ENCODE results near the gene LRP10.

LRP10 gene

GRCh38 chr14:22866874-22867273, 4.7 kb upstream of the LRP10 start:
- DNase-seq, result no peak

GRCh38 chr14:22870811-22871223, 723 bp upstream of the LRP10 start:
- no peak for DNase-seq

- DNase-seq, result peak; percentile 66 to 82
Measured at GRCh38 chr14:22872033-22872832, 693 bp downstream of the LRP10 start.

- DNase-seq, result no peak
Measured at GRCh38 chr14:22872833-22873520, 1.4 kb downstream of the LRP10 start.

GRCh38 chr14:22875003-22875747, 3.6 kb downstream of the LRP10 start:
- DNase-seq, result no peak

DNA sequence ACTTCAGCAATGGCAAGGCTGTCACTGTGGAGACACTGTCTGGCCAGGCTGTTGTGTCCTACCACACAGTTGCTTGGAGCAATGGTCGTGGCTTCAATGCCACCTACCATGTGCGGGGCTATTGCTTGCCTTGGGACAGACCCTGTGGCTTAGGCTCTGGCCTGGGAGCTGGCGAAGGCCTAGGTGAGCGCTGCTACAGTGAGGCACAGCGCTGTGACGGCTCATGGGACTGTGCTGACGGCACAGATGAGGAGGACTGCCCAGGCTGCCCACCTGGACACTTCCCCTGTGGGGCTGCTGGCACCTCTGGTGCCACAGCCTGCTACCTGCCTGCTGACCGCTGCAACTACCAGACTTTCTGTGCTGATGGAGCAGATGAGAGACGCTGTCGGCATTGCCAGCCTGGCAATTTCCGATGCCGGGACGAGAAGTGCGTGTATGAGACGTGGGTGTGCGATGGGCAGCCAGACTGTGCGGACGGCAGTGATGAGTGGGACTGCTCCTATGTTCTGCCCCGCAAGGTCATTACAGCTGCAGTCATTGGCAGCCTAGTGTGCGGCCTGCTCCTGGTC, 4.3 kb downstream of the LRP10 start:
- no peak for DNase-seq

DNA sequence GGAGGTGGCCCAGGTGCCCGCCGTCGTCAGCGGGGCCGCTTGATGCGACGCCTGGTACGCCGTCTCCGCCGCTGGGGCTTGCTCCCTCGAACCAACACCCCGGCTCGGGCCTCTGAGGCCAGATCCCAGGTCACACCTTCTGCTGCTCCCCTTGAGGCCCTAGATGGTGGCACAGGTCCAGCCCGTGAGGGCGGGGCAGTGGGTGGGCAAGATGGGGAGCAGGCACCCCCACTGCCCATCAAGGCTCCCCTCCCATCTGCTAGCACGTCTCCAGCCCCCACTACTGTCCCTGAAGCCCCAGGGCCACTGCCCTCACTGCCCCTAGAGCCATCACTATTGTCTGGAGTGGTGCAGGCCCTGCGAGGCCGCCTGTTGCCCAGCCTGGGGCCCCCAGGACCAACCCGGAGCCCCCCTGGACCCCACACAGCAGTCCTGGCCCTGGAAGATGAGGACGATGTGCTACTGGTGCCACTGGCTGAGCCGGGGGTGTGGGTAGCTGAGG, 5.5 kb downstream of the LRP10 start:
- no peak for DNase-seq

- no peak for DNase-seq
Measured at GRCh38 chr14:22878271-22879246, 7.0 kb downstream of the LRP10 start.

DNA sequence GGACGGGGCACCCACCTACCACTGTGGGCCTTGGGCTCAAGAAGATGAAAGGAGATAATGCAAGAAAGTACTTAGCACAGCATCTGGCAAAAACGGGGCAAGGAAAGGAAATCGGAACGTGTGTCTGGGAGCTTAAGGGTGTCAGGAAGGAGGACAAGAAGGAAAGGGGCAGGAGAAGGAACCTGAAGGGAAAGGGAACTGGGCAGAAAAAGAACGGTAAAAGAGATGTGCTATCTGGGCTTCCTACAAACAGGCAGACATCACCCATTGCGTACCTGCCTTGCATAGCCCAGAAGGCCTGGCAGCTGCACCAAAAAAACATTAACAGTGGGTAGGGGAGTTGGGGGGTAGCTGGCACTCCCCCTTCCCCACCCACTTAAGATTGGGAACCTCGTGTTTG, 10.5 kb downstream of the LRP10 start:
- DNase-seq, result no peak

DNA sequence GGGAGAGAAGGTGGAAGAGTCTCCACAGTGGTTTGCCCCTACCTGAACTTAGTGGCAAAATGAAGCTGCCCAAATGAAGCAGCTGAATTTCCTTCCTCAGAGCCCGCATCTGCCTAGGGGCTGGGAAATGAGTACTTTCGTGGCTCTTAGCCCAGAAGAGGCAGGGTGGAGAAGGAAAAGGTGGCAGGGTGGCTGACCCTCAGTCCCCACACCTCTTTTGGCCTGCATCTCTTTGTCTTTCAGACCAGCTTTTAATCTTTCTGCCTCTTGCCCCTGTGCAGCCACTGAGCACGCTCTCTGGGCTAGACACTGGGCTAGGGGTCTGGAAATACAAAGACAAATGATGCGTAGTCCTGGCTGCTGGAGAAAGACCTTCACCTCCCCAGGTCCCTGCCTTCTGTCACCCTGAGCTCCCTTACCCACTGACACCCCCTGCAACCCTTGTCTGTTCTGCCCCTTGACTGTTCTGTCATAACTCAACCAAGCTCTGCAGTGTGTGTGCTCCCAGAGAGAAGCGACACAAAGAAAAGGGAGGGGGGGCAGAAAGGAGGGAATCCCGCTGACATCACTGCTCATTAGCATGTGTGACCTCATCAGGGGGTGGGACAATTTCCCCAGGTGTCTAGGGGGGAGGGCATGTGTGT, 11.1 kb downstream of the LRP10 start:
- peak; percentile 58 to 61 for DNase-seq

DNA sequence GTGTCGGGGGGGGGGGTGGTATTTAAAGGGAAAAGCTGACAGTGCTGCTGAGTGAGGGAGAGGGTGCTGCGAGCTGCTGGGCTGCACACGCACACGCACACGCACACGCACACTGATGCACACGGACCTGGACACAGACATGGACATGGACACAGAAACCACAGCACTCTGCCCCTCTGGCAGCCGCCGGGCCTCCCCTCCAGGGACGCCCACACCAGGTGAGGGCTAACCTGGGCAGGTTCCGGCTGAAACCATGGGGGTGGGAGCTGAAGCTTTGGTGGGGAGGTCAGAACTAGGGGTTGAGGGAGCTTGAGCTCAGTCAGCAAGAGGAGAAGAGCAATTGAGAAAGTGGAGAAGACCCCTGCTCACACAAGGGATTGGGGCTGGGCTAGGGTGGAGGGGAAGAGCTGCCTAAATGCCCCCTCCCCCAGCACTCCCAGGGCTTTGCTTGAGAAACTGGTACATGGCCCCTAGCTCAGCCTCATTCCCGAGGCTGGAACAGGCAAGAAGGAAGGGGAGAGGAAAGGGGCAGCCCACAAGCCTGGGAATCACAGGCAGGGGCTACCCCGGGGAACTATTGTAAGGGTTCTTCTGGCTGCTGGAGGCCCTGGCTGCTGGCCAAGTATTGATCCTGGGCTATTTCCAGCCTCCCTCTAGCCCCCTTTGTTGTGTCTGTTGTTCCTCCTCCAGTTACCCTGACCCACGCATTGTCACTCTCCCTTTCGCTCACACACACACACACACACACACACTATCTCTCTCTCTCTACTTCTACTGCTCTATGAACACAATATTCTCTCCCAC, 11.8 kb downstream of the LRP10 start, which contains the start of gene REM2:
REM2 (plus strand) TSS at position 50 of the 804 bp plus-strand sequence; CDS start at position 116, 66 bp downstream.
- no peak for DNase-seq

GRCh38 chr14:22884076-22884737, 12.7 kb downstream of the LRP10 start:
- DNase-seq, result no peak

GRCh38 chr14:22884738-22885523, 13.4 kb downstream of the LRP10 start:
- no peak for DNase-seq

- no peak for DNase-seq
Measured at GRCh38 chr14:22885975-22886374, 14.4 kb downstream of the LRP10 start.

DNA sequence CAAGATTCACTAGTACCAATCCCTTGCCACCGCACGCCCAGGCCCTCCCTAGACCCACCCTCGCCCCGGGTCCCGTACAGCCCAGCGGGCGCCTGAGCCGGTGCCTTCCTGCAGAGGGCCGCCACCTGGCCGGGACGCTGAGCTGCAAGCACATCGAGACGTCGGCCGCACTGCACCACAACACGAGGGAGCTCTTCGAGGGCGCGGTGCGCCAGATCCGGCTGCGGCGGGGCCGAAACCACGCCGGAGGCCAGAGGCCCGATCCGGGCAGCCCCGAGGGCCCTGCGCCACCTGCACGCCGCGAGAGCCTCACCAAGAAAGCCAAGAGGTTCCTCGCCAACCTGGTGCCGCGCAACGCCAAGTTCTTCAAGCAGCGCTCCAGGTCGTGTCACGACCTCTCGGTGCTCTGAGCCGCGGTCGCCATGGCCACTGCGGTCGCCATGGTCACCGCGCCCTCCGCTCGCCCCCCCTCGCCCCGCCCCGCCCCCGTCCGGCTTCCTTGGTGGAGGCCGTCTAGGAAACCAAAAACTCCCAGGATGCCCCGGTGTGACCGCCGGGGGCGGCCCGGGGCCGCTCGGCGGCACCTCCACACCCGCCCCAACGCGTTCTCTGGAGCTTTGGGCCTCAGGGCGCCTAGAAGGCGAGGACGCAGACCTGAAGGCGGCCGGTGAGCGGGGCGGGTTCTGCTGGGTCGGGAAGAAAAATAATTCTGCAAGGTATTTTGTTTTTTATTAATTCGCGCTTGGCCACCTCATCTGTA, 15.1 kb downstream of the LRP10 start:
- peak; percentile 78 to 88 for DNase-seq

DNA sequence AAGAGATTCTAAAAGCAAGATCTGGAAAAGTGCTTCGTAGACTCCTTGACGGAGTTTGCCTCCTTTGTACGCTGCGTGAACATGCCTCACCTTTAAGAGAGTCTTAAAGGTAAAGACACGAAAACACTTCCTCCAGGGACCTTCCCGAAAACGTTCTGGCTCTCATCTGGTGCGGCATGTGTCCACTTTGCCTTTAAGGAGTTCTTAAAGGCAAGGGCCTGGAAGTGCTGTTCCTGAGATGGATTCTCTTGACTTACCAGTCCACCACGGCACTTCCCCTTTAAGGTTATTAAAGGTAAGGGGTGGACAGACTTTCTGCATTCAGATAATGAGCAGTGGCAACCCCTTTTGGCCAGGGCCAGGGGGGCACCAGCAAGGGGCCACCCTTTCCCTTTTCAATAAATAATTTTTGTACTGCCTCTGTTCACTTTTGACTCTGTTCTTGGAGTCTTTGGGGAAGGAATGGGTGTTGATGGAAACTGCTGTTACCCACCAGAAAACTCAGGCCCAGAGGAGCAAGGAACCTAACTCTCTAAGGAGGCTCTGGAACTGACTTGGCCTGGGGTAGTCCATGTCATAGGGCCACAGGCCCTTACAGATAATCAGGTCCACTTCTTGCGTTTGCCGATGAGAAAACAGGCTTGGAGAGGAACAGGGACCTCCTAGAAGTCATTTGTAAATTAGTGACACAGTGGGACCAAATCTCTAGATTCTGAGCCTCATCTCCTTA, 15.9 kb downstream of the LRP10 start:
- peak; percentile 51 to 78 for DNase-seq

- DNase-seq, result peak; percentile 27 to 54
Measured at GRCh38 chr14:22887990-22888378, 16.4 kb downstream of the LRP10 start.

Measured in CD4-positive, alpha-beta T cell treated with Interferon alpha-2 for 1 hour (primary cell).